Smooth muscle cell of the umbilical artery (primary cell): ENCODE data around the gene HNRNPCL4. TPM values are rescaled to one million over a fixed set of nuclear protein-coding genes. Genes with fewer than 3 reads are reported as not detected.

Experiments
- total RNA-seq: library from RNA; depleted of rRNA; stranded (reverse); fragments of >200 nt; gene quantifications from 2 replicates; pipeline ENCODE4 v1.2.3, GENCODE V29; 2014

HNRNPCL4 gene
- total RNA-seq: not detected in 2 replicates

GRCh38 chr1:13165531-13165930 lies at the start of gene HNRNPCL4:
TSS of gene HNRNPCL4 (minus strand) at chr1:13165631. CDS start at chr1:13165467, 164 bp downstream.

GRCh38 chr1:13201309-13201708 lies 35.9 kb upstream of the HNRNPCL4 start, which contains the start of gene PRAMEF13:
TSS of gene PRAMEF13 (minus strand) at chr1:13201409. CDS start at chr1:13199589, 1,820 bp downstream.

DNA sequence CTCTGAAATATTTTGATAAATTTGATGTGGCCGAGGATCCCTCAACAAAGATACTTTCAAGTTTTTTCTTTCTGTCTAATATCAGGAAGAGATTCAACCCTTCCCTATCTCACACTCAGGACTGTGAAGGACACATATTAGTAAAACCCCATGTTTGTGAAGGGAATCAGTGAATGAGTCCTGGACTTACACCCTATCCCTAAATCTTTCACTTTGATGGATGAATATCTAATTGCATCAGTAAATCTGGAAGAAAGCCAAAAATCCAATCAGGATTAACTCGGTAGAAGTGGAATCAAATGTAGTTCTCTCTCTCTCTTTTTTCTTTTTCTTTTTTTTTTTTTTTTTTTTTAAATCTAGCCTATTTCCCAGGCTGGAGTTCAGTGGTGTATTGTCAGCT lies 6.1 kb upstream of the HNRNPCL4 start, which contains the start of gene PRAMEF9:
Gene PRAMEF9, plus strand, starts transcription at position 301 of the 400 bp plus-strand sequence. CDS start 3,433 bp downstream, outside the sequence.

GRCh38 chr1:13155909-13156308 lies 9.5 kb downstream of the HNRNPCL4 start, which contains the start of gene PRAMEF26:
TSS of gene PRAMEF26 (minus strand) at chr1:13156009. CDS start at chr1:13153095, 2,914 bp downstream.

GRCh38 chr1:13116754-13117153 lies 48.7 kb downstream of the HNRNPCL4 start, which contains the start of gene HNRNPCL2:
TSS of gene HNRNPCL2 (minus strand) at chr1:13116854. CDS start at chr1:13116400, 454 bp downstream.

Other genes starting within 250 kb of the HNRNPCL4 start
- not detected in 2 replicates for gene PRAMEF7, start 249.0 kb downstream of the HNRNPCL4 start, total RNA-seq
- gene PRAMEF6, start 218.1 kb downstream of the HNRNPCL4 start, total RNA-seq: not detected in 2 replicates
- gene PRAMEF27, start 109.1 kb downstream of the HNRNPCL4 start, total RNA-seq: not detected in 2 replicates
- not detected in 2 replicates for gene HNRNPCL3, start 104.9 kb downstream of the HNRNPCL4 start, total RNA-seq
- not detected in 2 replicates for gene PRAMEF25, start 94.9 kb downstream of the HNRNPCL4 start, total RNA-seq
- gene HNRNPCL2, start 48.8 kb downstream of the HNRNPCL4 start, total RNA-seq: not detected in 2 replicates
- not detected in 2 replicates for gene PRAMEF26, start 9.6 kb downstream of the HNRNPCL4 start, total RNA-seq
- not detected in 2 replicates for gene PRAMEF9, start 6.2 kb upstream of the HNRNPCL4 start, total RNA-seq
- not detected in 2 replicates for gene PRAMEF13, start 35.8 kb upstream of the HNRNPCL4 start, total RNA-seq
- gene PRAMEF18, start 60.5 kb upstream of the HNRNPCL4 start, total RNA-seq: not detected in 2 replicates
- gene PRAMEF5, start 88.6 kb upstream of the HNRNPCL4 start, total RNA-seq: not detected in 2 replicates
- not detected in 2 replicates for gene PRAMEF8, start 119.5 kb upstream of the HNRNPCL4 start, total RNA-seq
- not detected in 2 replicates for gene PRAMEF33, start 137.9 kb upstream of the HNRNPCL4 start, total RNA-seq
- gene PRAMEF15, start 149.9 kb upstream of the HNRNPCL4 start, total RNA-seq: not detected in 2 replicates
- not detected in 2 replicates for gene PRAMEF14, start 181.5 kb upstream of the HNRNPCL4 start, total RNA-seq
- gene PRAMEF19, start 206.3 kb upstream of the HNRNPCL4 start, total RNA-seq: not detected in 2 replicates
- gene PRAMEF17, start 224.0 kb upstream of the HNRNPCL4 start, total RNA-seq: not detected in 2 replicates
- not detected in 2 replicates for gene PRAMEF20, start 244.8 kb upstream of the HNRNPCL4 start, total RNA-seq